C1 segment of cervical spinal cord (tissue), 14 donors: ENCODE results near the gene DESI2.
"Not testable (repeated sequence)": the region's sequence is repeated elsewhere in the genome, so short reads cannot be mapped to it uniquely, and the experiment has no call there.

Experiments
- DNase-seq, 14 donors: peaks; one replicate each; lab custom pipeline; 2025; lab: John Stamatoyannopoulos, UW

The DESI2 gene

GRCh38 chr1:244704107-244704506 lies 51.2 kb downstream of the DESI2 start:
- DNase-seq = no peak

GRCh38 chr1:244705261-244706234 lies 52.6 kb downstream of the DESI2 start:
- peak in 1 of 14 donors; percentile 8 for DNase-seq

- DNase-seq = no peak
Measured at GRCh38 chr1:244709076-244709475, 56.1 kb downstream of the DESI2 start.

GRCh38 chr1:244709476-244710368 lies 56.8 kb downstream of the DESI2 start:
- DNase-seq = no peak

- DNase-seq = no peak
Measured at GRCh38 chr1:244710474-244711062, 57.6 kb downstream of the DESI2 start.

GRCh38 chr1:244712669-244713068 lies 59.7 kb downstream of the DESI2 start:
- no peak for DNase-seq

GRCh38 chr1:244713332-244713731 lies 60.4 kb downstream of the DESI2 start:
- DNase-seq = no peak

GRCh38 chr1:244727871-244728474 lies 75.0 kb downstream of the DESI2 start:
- DNase-seq = no peak

- peak in 4 of 14 donors; percentile 6 to 47 (median 32) for DNase-seq
Measured at GRCh38 chr1:244730153-244730933, 77.4 kb downstream of the DESI2 start.

GRCh38 chr1:244730934-244731434 lies 78.1 kb downstream of the DESI2 start:
- DNase-seq = no peak

- no peak for DNase-seq
Measured at GRCh38 chr1:244731651-244732050, 78.7 kb downstream of the DESI2 start.

- no peak for DNase-seq
Measured at GRCh38 chr1:244732851-244733450, 80.0 kb downstream of the DESI2 start.

- no peak for DNase-seq
Measured at GRCh38 chr1:244735404-244735803, 82.5 kb downstream of the DESI2 start.

GRCh38 chr1:244735876-244736561 lies 83.1 kb downstream of the DESI2 start:
- no peak for DNase-seq

- not testable (repeated sequence) for DNase-seq
Measured at GRCh38 chr1:244739140-244739539, 86.2 kb downstream of the DESI2 start.

- not testable (repeated sequence) for DNase-seq
Measured at GRCh38 chr1:244740027-244740617, 87.2 kb downstream of the DESI2 start.

- no peak for DNase-seq
Measured at GRCh38 chr1:244741692-244742091, 88.8 kb downstream of the DESI2 start.

- no peak for DNase-seq
Measured at GRCh38 chr1:244749230-244750016, 96.5 kb downstream of the DESI2 start.
